IPS DF 4.7 (cell line): ENCODE results near the gene EP400.
"Not testable (repeated sequence)": the region's sequence is repeated elsewhere in the genome, so short reads cannot be mapped to it uniquely, and the experiment has no call there.

Experiments used
- DNase-seq: peaks from one replicate; pipeline ENCODE4 v3.0.0-alpha.2; 2013; ENCODE audit warnings: low spot score; ENCODE audit errors: extremely low read depth

The EP400 gene

DNA sequence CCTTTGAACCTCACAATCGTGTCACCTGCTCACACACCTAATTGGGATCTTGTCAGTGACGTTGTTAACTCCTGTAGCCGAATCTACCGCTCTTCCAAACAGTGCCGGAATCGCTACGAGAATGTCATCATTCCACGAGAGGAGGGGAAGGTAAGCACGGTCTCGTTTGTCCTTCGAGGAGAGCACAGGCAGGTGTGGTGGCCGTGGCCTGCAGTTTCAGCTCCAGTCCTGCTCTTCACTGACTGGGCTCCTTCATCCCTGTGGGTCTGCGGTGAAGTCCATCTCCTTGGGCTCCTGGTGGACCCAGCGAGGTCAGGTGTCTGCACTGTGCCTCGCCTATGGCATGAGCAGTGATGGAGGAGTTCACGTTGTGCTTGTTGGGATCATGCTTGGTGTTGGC is 96.0 kb downstream of the EP400 start:
- no peak for DNase-seq

DNA sequence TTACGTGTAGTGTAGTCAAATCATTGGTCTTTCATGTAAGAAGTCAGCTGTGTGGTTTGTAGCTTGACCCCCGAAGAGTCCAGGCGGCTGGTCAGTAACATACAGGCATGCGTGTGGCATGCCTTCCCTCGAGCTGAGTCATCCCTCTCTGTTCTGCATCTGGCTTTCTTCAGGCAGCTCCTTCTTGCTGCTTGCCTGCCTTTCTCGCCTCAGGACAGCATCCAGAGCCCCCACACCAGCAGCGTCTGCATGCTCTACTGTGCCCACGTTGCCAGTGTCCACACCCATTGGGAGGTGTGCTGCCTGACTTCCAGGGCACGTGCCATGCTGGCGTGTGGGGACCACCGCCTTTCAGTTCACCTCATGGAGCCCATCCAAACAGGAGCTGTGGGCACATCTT is 96.8 kb downstream of the EP400 start:
- DNase-seq, result no peak

DNA sequence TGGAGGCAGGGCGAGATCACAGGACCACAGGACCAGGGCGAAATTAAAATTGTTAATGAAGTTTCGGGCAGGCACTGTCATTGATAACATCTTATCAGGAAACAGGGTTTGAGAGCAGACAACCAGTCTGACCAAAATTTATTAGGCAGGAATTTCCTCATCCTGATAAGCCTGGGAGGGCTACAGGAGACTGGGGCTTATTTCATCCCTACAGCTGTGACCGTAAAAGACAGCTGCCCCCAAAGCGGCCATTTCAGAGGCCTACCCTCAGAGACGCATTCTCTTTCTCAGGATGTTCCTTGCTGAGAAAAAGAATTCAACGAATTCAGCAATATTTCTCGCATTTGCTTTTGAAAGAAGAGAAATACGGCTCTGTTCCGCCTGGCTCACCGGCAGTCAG is 97.9 kb downstream of the EP400 start:
- DNase-seq, result not testable (repeated sequence)

DNA sequence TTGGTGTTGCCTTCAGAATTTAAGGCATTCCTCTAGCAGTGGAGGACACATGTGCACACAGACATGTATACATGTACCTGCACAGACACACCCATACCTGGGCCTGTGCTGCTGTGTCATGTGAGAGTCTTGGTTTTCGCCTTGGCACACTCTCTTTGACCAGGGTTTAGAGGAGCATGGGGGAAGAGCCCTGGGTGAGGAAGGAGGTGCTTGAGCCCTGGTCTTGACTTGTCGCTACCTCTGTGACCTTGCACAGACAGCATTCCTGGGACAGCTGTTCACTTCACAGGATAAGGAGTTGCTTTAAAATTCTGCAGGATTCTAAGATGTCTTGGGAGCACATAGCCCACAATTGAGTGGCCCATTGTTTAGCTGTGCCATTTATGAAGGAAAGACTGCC is 99.7 kb downstream of the EP400 start:
- no peak for DNase-seq

DNA sequence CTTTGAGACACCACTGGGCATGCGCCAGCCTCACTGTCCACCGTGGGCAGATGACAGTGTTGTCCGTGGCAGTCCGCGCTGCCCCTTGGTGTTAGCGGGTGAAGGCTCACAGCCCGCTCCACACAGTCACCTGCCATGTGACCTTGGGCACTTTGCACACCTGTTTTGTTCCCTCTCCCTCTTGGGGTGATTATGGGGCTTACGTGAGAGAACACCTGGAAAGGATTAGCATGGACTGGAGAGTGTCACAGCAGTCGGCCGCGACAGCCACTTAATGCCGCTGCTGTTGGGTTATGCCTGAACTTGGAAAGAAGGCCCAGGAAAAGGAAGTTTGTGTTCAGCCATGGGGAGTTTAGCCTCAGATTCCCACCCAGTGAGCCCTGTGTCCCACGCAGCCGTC is 100.1 kb downstream of the EP400 start:
- DNase-seq, result no peak

DNA sequence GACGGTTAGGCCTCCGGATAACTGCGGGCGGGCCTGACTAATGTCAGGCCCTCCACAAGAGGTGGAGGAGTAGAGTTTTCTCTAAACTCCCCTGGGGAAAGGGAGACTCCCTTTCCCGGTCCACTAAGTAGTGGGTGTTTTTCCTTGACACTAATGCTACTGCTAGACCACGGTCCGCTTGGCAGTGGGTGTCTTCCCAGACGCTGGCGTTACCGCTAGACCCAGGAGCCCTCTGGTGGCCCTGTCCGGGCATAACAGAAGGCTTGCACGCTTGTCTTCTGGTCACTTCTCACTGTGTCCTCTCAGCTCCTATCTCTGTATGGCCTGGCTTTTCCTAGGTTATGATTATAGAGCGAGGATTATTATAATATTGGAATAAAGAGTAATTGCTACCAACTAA is 102.0 kb downstream of the EP400 start:
- DNase-seq, result peak; percentile 25

DNA sequence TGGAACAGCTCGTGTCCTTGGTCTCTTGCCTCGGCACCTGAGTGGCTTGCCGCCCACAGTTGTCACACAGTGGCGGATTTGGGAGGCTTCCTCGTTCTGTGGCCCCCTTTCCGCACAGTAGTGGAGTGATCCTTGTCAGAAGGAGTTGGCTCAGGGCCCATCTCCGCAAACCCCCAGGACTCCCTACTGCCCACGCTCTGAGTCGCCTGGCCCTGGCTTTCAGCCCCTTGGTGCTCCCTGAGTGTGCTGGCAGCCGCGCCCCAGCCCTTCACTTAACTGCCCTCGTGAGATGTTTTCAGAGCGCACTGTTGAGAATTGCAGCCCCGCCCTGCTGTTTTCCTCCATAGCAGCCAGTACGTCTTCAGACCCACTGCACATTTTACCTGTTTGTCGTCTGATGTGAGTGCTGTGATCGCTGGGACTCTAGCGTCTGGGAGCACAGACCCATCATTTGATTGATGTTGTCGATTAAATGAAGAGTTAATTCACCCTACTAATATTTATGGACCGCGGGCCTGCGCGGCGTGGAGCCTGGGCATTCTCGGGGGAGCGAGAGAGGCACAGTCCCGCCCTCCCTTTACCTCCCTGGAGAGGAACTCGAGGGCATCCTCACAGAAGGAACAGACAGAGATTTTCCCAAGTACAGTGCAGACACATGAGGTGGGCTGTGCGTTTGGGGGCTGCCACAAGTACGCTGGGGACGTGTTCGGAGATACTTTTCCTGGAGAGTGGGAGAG is 102.6 kb downstream of the EP400 start:
- no peak for DNase-seq

DNA sequence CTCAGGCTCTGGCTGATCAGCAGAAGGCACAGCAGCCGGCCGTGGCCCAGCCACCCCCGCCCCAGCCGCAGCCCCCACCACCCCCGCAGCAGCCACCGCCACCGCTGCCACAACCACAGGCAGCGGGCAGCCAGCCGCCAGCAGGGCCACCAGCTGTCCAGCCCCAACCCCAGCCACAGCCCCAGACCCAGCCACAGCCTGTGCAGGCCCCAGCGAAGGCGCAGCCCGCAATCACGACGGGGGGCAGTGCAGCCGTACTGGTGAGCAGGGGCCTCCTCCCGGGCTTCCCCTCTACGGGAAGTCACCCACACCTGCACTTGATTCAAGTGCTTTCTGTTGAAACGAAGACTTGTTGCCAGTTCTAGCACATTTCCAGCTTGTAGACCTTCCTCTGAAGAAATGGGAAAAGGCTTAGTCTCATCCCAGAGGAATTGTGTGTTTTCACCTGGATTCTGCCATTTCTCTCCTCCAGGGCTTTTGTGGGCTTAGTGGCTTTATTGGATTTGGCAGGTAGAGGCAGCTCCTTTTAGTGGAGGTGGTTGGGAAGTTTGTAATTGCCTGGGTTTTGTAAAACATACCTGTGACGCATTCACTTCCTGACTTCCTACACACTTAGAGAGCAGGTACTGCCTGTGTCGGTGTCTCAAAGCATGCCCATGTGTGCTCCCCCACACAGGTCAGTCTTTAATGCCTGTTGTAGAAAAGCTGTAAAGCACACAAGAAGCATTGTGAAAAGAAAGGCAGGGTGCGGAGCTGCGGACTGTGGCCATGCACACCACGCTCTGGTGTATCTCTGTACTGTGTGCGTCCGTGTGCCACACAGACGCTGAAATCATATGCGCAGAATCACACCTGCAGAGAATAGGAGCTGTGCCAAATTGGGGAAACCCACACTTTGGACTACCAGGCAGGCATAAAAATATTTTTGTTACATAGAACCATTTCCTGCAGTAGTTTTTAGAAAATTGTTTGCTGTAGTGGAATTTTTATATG is 103.9 kb downstream of the EP400 start:
- no peak for DNase-seq

DNA sequence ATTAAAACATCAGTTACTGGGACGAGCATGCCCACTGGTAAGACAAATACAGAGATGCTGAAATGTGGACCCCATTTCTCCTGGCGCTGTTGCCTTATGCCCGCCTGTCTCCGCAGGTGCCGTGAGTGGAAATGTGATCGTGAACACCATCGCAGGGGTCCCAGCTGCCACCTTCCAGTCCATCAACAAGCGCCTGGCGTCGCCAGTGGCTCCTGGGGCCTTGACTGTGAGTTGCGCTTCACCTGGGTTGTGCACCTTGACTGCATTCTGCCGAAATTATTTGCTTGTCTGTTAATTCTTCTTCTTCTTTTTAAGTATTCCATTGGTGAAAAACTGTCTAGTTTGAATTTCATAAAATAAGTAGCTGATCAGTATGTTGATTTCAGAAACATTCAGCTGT is 105.2 kb downstream of the EP400 start:
- no peak for DNase-seq

DNA sequence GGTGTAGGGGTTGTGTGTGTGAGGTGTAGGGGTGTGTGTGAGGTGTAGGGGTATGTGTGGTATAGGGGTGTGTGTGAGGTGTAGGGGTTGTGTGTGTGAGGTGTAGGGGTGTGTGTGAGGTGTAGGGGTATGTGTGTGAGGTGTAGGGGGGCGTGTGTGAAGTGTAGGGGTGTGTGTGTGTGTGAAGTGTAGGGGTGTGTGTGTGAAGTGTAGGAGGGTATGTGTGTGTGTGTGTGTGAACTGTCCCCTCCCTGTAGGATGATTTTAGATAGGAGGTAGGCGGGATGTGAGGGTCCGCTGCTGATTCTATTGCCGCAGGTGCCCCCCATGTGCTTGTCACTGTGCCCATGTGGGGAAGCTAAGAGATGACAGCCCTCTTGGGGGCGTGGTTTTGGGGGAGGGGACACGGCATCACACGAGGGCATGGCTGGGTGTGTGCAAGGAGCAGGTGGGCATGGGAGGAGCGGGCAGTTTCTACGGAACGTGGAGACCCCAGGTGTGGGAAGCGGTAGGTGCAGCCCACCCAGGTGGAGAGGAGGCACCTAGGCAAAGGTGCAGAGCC is 105.9 kb downstream of the EP400 start:
- DNase-seq, result no peak

DNA sequence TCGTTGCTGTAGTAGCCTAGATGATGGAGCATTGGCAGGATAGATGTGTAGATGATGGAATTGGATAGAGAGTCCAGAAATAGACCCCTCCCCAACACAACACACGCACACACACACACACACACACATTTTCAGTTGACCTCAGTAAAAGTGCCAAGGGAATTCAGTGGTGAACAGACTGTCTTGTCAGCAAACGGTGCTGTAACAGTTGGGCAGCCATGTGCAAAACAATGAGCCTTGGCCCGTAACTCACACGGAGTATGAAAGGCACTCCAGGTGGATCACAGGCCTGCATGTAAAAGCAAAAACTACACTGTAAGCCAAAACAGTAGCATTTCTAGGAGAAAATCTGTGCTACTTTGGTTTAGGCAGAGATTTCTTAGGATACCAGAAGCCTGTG is 106.6 kb downstream of the EP400 start:
- no peak for DNase-seq

DNA sequence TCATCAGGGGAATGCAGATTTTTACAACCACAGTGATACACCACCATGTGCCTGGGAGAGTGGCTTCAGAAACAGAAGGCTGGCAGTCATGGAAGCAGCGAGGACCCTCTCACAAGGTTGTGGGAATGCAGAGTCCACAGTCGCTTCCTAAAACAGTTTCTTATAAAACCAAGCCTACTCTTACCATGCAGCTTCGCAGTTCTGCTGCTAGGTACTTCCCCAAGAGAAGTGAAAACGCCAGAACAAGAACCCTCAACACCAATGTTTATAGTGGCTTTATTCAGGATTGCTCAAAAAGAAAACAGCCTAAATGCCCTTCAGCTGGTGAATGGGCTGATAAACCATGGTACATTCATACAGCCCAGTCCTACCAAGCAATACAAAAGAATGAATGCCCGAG is 107.2 kb downstream of the EP400 start:
- DNase-seq, result no peak

DNA sequence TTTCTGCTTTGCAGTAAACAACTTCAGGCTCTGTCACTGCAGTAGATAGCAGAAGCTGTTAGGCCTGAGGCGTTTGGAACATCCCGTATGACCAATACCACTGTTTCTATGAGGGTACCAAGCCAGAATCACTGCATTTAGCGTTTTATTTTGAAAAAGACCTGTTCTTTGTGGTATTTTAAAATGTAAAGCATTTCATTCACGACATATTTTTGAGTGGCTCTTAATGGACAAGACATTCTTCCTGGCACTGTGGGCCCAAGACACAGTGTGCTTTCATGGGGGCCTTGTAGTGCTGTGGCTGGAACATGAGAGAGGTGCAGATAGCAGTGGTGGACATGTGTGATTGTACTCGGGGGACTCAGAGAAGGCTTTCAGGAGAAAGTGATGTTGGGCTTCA is 107.9 kb downstream of the EP400 start:
- DNase-seq, result no peak

DNA sequence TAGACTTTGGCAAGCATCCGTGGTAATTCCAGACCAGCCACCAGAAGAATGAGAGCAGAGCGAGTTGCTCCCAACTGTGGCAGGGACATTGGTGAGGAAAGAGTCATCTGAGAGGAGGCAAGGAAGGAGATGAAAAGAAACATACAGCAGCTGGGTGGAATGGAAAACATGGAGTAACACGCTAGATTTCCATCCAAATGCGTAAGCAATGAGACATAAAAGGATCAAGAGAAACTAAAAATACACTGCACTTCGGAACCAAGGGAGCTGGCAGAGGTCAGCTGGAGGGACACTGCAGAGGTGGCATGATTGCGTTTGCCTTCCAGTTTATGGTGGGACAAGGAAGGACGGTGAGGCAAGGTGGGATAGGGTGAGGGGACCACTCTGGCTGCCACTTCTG is 111.5 kb downstream of the EP400 start:
- no peak for DNase-seq

DNA sequence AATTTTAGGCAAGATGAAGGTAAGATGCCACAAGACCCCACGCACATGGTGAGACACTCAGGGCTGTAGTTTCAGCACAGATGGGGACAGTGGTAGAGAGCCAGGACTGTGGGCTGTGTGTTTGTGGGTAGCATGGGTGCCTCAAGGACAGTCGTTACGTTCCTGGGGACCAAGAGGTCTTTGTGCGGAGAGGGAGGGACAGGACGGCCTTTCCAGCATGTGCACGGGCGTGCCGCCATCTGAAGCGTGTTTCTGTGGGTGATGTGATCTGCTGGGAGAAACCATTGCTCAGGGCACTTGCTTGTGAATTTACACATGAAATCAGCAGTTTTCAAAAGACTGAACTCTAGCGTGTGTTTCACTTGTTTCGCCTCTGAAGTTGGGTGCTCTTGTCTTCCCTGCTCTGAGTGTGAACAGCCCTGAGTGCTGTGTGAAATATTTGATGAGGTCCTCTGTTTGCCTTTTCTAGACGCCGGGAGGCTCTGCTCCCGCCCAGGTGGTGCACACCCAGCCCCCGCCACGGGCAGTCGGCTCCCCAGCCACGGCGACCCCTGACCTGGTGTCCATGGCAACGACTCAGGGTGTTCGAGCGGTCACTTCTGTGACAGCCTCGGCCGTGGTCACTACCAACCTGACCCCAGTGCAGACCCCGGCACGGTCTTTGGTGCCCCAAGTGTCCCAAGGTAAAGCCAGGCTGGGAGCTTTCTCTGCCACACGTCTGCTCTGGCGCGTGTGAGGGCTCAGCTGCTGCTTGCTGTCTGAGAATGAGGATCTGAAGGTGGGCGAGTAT is 112.1 kb downstream of the EP400 start:
- DNase-seq, result no peak

DNA sequence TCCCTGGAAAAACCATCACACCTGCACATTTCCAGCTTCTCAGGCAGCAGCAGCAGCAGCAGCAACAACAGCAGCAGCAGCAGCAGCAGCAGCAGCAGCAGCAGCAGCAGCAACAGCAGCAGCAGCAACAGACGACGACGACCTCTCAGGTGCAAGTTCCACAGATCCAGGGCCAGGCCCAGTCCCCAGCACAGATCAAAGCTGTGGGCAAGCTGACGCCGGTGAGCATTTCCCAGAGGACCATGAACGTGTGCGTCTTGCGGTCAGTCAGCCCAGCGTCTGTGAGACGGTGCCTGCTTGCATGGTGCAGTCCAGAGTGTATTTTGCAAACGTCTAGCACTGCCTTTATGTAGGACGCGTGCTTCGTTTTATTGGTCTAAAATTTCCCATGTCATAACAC is 112.7 kb downstream of the EP400 start:
- no peak for DNase-seq

DNA sequence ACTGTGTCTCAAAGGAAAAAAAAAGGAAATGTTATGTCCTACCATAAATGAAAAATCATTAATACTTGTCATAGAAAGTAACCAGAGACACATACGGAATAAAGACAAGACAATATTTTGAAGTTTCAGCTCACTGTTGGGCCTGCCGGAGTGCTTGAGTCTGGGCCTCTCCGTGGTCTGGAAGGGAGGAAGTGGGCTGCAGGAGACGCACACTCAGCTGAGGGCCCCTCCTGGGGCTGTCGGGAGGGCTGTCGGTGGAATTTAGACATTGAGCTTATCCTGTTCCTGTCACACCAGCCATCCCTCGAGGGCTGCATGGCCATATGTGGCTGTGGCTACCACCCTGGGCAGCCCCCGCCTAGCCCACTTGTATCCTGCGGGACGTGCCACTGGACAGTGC is 113.7 kb downstream of the EP400 start:
- DNase-seq, result no peak

DNA sequence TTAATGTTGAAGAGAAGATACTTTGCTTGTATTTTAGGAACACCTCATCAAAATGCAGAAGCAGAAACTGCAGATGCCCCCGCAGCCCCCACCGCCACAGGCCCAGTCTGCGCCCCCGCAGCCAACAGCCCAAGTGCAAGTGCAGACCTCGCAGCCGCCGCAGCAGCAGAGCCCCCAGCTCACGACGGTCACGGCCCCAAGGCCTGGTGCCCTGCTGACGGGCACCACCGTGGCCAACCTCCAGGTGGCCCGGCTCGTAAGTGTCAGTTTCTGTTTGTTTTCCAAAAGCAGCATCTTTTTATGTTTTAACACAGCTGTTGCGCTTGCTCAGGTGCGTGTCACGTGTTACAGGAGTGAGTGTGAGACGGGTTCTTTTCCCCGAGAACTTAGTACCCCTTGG is 114.9 kb downstream of the EP400 start:
- DNase-seq, result no peak

DNA sequence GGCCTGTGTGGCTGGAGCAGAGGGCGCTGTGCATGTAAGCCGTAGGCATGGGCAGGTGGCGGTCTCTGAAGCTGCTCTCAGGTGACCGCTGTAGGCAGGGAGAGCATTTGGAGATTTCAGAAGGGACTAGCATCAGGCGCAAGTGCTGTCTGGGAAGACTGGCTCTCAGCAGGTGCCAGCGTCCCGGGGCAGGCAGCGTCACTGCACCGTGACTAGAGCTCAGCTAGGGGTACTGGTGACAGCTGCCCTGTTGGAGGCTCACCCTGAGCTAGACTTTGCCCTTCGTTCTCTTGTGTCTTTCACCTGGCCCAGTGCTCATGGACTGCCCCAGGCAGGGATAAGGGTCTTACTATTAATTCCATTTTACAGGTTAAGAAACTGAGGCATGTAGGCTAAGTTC is 115.5 kb downstream of the EP400 start:
- DNase-seq, result no peak

DNA sequence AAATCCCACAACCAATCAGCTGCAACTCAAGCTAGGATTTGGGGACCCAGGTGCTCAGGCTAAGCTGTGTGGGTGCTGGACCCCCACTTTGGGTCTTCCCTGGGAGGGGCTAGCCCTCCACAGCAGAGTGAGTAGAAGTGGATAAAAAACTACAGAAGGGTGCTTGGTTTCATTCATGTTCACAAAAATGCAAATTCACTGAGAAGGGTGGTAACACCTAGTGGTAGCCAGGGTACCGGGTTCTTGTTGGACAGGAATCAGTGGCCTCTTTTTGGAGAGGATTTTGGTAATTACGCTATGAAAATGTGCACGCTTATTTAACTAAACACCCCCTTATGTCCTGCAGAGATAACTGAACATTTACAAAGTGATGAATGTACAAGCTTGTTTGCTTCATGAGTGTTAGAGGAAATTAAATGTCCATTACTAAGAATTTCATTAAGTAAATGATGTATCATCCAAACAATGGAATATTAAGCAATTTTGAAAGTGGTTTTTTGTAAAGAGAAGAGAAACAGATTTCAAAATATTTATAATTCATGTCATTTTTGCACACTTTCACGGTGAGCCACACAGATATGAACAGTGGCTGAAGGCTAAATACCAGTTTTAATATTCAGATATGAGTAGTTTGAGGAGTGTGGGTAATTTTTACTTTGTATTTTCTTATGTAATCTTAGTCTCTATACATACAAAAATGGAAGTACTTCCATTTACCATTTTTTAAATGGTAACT is 116.0 kb downstream of the EP400 start:
- no peak for DNase-seq

DNA sequence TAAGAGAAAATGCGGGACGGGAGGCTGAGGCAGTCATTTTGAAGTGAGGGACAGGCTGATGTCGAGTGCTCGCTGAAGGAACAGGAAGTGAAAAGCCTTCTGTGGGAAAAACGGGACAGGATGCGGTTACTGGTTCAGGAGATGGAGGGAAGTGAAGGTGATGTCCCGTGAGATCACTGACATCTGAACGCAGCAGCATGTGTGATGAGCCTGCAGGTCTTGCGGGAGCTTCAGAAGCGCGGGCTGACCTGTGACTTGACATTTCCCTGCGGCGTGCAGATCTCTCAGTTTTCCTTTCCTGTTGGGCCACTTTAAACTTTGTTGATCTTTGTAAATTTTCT is 116.6 kb downstream of the EP400 start:
- DNase-seq, result no peak
